GM21786 (cell line): ENCODE results near the gene MSH4.
"Not testable (repeated sequence)": the region's sequence is repeated elsewhere in the genome, so short reads cannot be mapped to it uniquely, and the experiment has no call there.

Experiments used
- ATAC-seq: cut with Tn5 transposase; IDR thresholded peaks from one replicate; pipeline ENCODE4 v1.9.1; 2021; ENCODE audit not compliant: unreplicated experiment

The MSH4 gene

DNA sequence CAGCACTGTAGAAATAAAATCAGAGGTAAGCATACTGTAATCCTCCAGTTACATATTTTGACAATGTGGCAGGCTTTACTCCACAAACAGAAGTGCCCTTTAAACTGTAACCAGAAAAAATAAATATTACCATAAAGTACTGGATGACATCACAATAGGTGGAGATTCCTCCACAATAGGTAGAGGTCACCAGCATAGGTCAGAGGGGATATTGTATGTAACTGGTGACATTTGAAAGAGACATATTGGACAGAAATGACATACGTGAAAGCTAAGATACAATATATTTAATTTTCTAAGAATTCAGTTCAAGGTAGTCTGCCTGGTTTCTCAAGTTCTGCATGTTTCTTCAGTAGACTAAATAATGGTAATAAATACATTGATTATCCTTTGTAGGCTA, 135.6 kb downstream of the MSH4 start, which contains the start of gene ASB17:
Gene ASB17 (minus strand): TSS at position 101 of the 400 bp plus-strand sequence. CDS start 113 bp downstream, outside the sequence.
- ATAC-seq = no peak

DNA sequence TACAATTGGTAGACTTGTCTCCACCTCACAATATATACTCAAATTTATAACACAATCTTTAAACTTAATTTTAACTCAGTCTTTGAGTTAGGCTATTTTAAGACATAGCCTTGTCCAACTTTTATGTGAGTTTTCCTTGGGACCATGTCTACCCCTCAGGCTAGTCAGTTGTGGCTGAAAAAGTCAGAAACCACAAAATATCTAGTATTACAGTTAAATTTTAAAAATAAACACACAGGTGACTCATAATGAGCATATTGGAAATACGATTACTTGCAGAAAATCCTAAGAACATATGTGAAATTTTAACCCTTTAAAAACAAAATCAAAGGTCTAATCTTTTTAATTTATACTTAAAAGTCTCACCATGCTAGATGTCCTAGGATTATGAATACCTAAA, 140.4 kb downstream of the MSH4 start:
- no peak for ATAC-seq

GRCh38 chr1:75943037-75943436, 146.4 kb downstream of the MSH4 start:
- not testable (repeated sequence) for ATAC-seq

- ATAC-seq = no peak
Observed at GRCh38 chr1:75950176-75950575, 153.5 kb downstream of the MSH4 start.

DNA sequence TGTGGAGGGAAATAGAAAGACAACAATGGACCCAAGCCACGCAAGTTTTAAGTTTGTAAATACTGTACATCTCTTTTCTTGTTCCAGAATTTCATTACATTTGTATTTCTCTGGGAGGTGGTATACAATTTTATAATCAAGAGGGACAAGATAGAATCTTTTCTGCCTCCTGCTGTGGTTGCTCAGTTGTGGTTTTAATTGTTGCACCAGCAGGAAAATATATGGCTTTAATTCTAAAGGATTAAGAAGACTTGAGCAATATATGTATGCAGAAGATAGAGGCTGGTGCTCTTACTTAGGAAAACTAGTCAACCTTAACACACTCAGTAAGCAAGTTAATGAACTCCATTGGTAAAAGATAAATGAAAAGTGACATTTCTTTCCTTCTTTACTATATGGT, 155.3 kb downstream of the MSH4 start:
- no peak for ATAC-seq

GRCh38 chr1:75953461-75953860, 156.8 kb downstream of the MSH4 start:
- ATAC-seq = no peak

- no peak for ATAC-seq
Observed at GRCh38 chr1:75954586-75954985, 157.9 kb downstream of the MSH4 start.
